ENCODE data around the gene HSD17B12.

HSD17B12 gene

DNA sequence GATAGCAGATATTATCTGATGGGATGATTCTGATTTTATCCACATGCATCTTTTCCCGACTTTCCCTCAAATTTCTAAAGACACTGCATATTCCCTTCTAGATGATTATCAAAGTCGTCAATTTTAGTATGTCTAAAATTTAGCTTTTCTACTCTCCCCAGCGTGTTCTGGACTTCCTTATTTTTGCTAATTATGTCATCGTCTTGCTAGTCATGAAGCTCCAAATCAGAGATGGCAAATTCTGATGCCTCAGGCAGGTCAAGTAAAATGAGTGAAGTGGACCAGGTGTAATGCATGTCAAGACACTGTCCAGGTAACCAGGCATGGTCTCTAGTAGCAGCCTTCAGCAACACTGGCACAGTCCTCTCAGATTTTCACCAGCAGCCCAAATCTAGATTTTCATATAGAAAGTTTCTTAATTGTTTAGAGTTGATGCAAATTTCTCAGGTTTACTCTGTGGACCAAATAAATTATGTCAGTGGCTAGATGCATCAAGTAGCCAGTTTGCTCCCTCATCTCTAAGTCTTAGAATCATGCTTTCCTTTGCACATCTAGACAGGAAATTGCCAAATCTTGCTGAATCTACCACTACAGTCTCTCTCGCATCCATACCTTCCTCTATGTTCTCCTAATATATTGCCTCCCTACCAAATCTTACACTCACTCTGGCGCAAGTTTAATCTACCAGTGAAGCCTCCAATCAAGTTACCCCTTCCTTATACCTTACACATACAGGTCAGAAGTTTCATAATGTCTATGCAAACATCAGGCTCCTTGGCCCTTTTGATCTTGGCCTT lies 10.6 kb downstream of the HSD17B12 start:
- no peak for DNase-seq
- Histone ChIP-seq H3K79me2 (ENCODE audit: low read length) (peaks cover 84% of the 10 kb centered on the region), H3K36me3 (replicated peaks; ENCODE audit: insufficient read depth, low read length) (no peaks in the 10 kb centered on the region), H3K4me3 (ENCODE audit: low read length) (no peak overlapping the region), H3K27ac (ENCODE audit: low read length) (no peak overlapping the region), H3F3A (ENCODE audit: insufficient read depth, low read length) (no peaks in the 10 kb centered on the region), H3K9me2 (replicated peaks; ENCODE audit: insufficient read depth, low read length) (no peaks in the 10 kb centered on the region), H3K9ac (ENCODE audit: low read length) (no peak overlapping the region), H2AFZ (ENCODE audit: low read length) (no peak overlapping the region), H3K9me3 (replicated peaks; ENCODE audit: insufficient read depth, low read length) (no peaks in the 10 kb centered on the region), H4K20me1 (ENCODE audit: insufficient read depth, low read length) (no peaks in the 10 kb centered on the region), H3K4me1 (ENCODE audit: low read length) (no peaks in the 10 kb centered on the region; the same call in 1 of the 2 replicates), H3K27me3 (replicated peaks; ENCODE audit: insufficient read depth, low read length) (no peaks in the 10 kb centered on the region), H3K4me2 (ENCODE audit: low read depth, low read length) (no peak overlapping the region)
- TF ChIP-seq, protein P1, sequence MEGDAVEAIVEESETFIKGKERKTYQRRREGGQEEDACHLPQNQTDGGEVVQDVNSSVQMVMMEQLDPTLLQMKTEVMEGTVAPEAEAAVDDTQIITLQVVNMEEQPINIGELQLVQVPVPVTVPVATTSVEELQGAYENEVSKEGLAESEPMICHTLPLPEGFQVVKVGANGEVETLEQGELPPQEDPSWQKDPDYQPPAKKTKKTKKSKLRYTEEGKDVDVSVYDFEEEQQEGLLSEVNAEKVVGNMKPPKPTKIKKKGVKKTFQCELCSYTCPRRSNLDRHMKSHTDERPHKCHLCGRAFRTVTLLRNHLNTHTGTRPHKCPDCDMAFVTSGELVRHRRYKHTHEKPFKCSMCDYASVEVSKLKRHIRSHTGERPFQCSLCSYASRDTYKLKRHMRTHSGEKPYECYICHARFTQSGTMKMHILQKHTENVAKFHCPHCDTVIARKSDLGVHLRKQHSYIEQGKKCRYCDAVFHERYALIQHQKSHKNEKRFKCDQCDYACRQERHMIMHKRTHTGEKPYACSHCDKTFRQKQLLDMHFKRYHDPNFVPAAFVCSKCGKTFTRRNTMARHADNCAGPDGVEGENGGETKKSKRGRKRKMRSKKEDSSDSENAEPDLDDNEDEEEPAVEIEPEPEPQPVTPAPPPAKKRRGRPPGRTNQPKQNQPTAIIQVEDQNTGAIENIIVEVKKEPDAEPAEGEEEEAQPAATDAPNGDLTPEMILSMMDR (IDR thresholded peaks at IDR 0.05; ENCODE audit: low read length), result no peak
- TF ChIP-seq EZH2phosphoT487 (IDR thresholded peaks at IDR 0.05; ENCODE audit: low read length), result no peak
- no peak for TF ChIP-seq EZH2 (optimal IDR thresholded peaks at IDR 0.05; ENCODE audit: low read depth, low read length)

DNA sequence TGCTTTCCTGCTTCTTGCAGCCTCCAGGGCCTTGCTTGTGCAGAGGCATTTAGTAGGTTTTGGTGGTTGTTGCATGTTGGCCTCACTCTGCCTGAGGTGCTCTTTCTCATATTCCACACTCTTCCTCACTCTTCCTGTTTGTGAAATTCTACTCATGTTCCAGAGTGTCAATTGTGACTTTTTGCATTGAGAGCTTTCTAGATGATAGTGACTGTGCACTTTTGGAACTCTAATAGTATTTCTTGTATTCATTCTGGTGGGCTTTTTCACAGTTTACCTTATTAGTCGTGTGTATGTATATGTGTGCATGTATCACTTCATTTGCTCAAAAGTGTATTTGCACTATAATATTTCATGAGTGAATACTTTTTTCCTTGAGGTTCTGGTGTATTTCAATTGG lies 11.3 kb downstream of the HSD17B12 start:
- Histone ChIP-seq H3K27me3 (replicated peaks; ENCODE audit: insufficient read depth, low read length) (no peaks in the 10 kb centered on the region), H2AFZ (ENCODE audit: low read length) (no peak overlapping the region), H3K4me2 (ENCODE audit: low read depth, low read length) (no peak overlapping the region), H3K79me2 (ENCODE audit: low read length) (peaks cover 77% of the 10 kb centered on the region), H3K9ac (ENCODE audit: low read length) (no peak overlapping the region), H3K9me3 (replicated peaks; ENCODE audit: insufficient read depth, low read length) (no peaks in the 10 kb centered on the region), H3K36me3 (replicated peaks; ENCODE audit: insufficient read depth, low read length) (no peaks in the 10 kb centered on the region), H3K27ac (ENCODE audit: low read length) (no peak overlapping the region), H3K4me3 (ENCODE audit: low read length) (no peak overlapping the region), H3F3A (ENCODE audit: insufficient read depth, low read length) (no peaks in the 10 kb centered on the region), H4K20me1 (ENCODE audit: insufficient read depth, low read length) (no peaks in the 10 kb centered on the region), H3K4me1 (ENCODE audit: low read length) (no peaks in the 10 kb centered on the region), H3K9me2 (replicated peaks; ENCODE audit: insufficient read depth, low read length) (no peaks in the 10 kb centered on the region)
- no peak for DNase-seq
- no peak for TF ChIP-seq EZH2phosphoT487 (IDR thresholded peaks at IDR 0.05; ENCODE audit: low read length)
- no peak for TF ChIP-seq EZH2 (optimal IDR thresholded peaks at IDR 0.05; ENCODE audit: low read depth, low read length)
- TF ChIP-seq, protein P1 (IDR thresholded peaks at IDR 0.05; ENCODE audit: low read length), result no peak

- Histone ChIP-seq H3K79me2 (ENCODE audit: low read length) (peaks cover 76% of the 10 kb centered on the region), H3K36me3 (replicated peaks; ENCODE audit: insufficient read depth, low read length) (no peaks in the 10 kb centered on the region), H3K27ac (ENCODE audit: low read length) (no peak overlapping the region), H4K20me1 (ENCODE audit: insufficient read depth, low read length) (no peaks in the 10 kb centered on the region), H3F3A (ENCODE audit: insufficient read depth, low read length) (no peaks in the 10 kb centered on the region), H3K27me3 (replicated peaks; ENCODE audit: insufficient read depth, low read length) (no peaks in the 10 kb centered on the region), H3K4me3 (ENCODE audit: low read length) (no peak overlapping the region), H2AFZ (ENCODE audit: low read length) (no peak overlapping the region), H3K9ac (ENCODE audit: low read length) (no peak overlapping the region), H3K4me2 (ENCODE audit: low read depth, low read length) (no peak overlapping the region), H3K4me1 (ENCODE audit: low read length) (no peaks in the 10 kb centered on the region), H3K9me2 (replicated peaks; ENCODE audit: insufficient read depth, low read length) (no peaks in the 10 kb centered on the region), H3K9me3 (replicated peaks; ENCODE audit: insufficient read depth, low read length) (no peaks in the 10 kb centered on the region)
- TF ChIP-seq EZH2 (optimal IDR thresholded peaks at IDR 0.05; ENCODE audit: low read depth, low read length), result no peak
- TF ChIP-seq EZH2phosphoT487 (IDR thresholded peaks at IDR 0.05; ENCODE audit: low read length), result no peak
- TF ChIP-seq, protein P1 (IDR thresholded peaks at IDR 0.05; ENCODE audit: low read length), result no peak
- no peak for DNase-seq
These were observed 12.5 kb downstream of the HSD17B12 start for GRCh38 chr11:43693069-43693468.

All from MM.1S (cell line).